ENCODE measurements around the gene CCDC141. TPM values are rescaled to one million over a fixed set of nuclear protein-coding genes. Genes with fewer than 3 reads are reported as not detected.
"Not testable (repeated sequence)": the region's sequence is repeated elsewhere in the genome, so short reads cannot be mapped to it uniquely, and the experiment has no call there.

Gene CCDC141
- 61.6 TPM for total RNA-seq

- Histone ChIP-seq H3K27me3 (ENCODE audit: control insufficient read depth in 3 of 3, insufficient read depth in 3 of 3, low read length in 3 of 3) (no peaks in the 10 kb centered on the region), H3K9ac (ENCODE audit: low read depth in 1 of 3, low read length in 3 of 3) (peak within 1 kb of the TSS; percentile 36 to 70 (median 45)), H3K4me1 (ENCODE audit: control insufficient read depth in 3 of 3, insufficient read depth in 3 of 3, low read length in 3 of 3) (peaks cover 17 to 23% (median 20%) of the 10 kb centered on the region in 3 donors), H3K9me3 (ENCODE audit: control insufficient read depth in 3 of 3, low read length in 3 of 3) (no peaks in the 10 kb centered on the region), H3K27ac (ENCODE audit: low read depth, low read length) (peak within 1 kb of the TSS; percentile 74), H3K4me3 (ENCODE audit: low read length in 3 of 3) (peak within 1 kb of the TSS; percentile 35 to 66 (median 61)), H3K36me3 (ENCODE audit: control insufficient read depth in 3 of 3, insufficient read depth in 3 of 3, low read length in 3 of 3) (no peaks in the 10 kb centered on the region)
These were observed at the start of gene CCDC141 for GRCh38 chr2:179049546-179050311. Gene CCDC141, minus strand, starts transcription at chr2:179050137. Its CDS starts 196 bp downstream, at chr2:179049941.

- Histone ChIP-seq H3K9me3 (ENCODE audit: control insufficient read depth in 3 of 3, low read length in 3 of 3) (no peaks in the 10 kb centered on the region), H3K27ac (ENCODE audit: low read depth, low read length) (no peak overlapping the region), H3K4me1 (ENCODE audit: control insufficient read depth in 3 of 3, insufficient read depth in 3 of 3, low read length in 3 of 3) (no peaks in the 10 kb centered on the region), H3K4me3 (ENCODE audit: low read length in 3 of 3) (no peak overlapping the region), H3K9ac (ENCODE audit: low read depth in 1 of 3, low read length in 3 of 3) (no peak overlapping the region), H3K27me3 (ENCODE audit: control insufficient read depth in 3 of 3, insufficient read depth in 3 of 3, low read length in 3 of 3) (no peaks in the 10 kb centered on the region), H3K36me3 (ENCODE audit: control insufficient read depth in 3 of 3, insufficient read depth in 3 of 3, low read length in 3 of 3) (no peaks in the 10 kb centered on the region)
These were observed 48.2 kb upstream of the CCDC141 start for GRCh38 chr2:179098080-179098689.

- Histone ChIP-seq H3K4me1 (ENCODE audit: control insufficient read depth in 3 of 3, insufficient read depth in 3 of 3, low read length in 3 of 3) (no peaks in the 10 kb centered on the region), H3K27me3 (ENCODE audit: control insufficient read depth in 3 of 3, insufficient read depth in 3 of 3, low read length in 3 of 3) (no peaks in the 10 kb centered on the region), H3K9me3 (ENCODE audit: control insufficient read depth in 3 of 3, low read length in 3 of 3) (no peaks in the 10 kb centered on the region), H3K27ac (ENCODE audit: low read depth, low read length) (no peak overlapping the region), H3K36me3 (ENCODE audit: control insufficient read depth in 3 of 3, insufficient read depth in 3 of 3, low read length in 3 of 3) (no peaks in the 10 kb centered on the region), H3K9ac (ENCODE audit: low read depth in 1 of 3, low read length in 3 of 3) (no peak overlapping the region), H3K4me3 (ENCODE audit: low read length in 3 of 3) (no peak overlapping the region)
These were observed 47.2 kb upstream of the CCDC141 start for GRCh38 chr2:179097131-179097530.

- Histone ChIP-seq H3K9ac (ENCODE audit: low read depth in 1 of 3, low read length in 3 of 3) (no peak overlapping the region), H3K27ac (ENCODE audit: low read depth, low read length) (no peak overlapping the region)
These were observed 46.2 kb upstream of the CCDC141 start for GRCh38 chr2:179096090-179096489.

GRCh38 chr2:179092912-179093311 lies 43.0 kb upstream of the CCDC141 start:
- H3K36me3 ChIP-seq (ENCODE audit: control insufficient read depth in 3 of 3, insufficient read depth in 3 of 3, low read length in 3 of 3); H3K27ac ChIP-seq (ENCODE audit: low read depth, low read length); H3K27me3 ChIP-seq (ENCODE audit: control insufficient read depth in 3 of 3, insufficient read depth in 3 of 3, low read length in 3 of 3); H3K9me3 ChIP-seq (ENCODE audit: control insufficient read depth in 3 of 3, low read length in 3 of 3); H3K9ac ChIP-seq (ENCODE audit: low read depth in 1 of 3, low read length in 3 of 3); H3K4me3 ChIP-seq (ENCODE audit: low read length in 3 of 3); H3K4me1 ChIP-seq (ENCODE audit: control insufficient read depth in 3 of 3, insufficient read depth in 3 of 3, low read length in 3 of 3): not testable (repeated sequence)

More at GRCh38 chr2:179096090-179096489, 46.2 kb upstream of the CCDC141 start:
- no peak overlapping the region for H3K4me3 ChIP-seq (ENCODE audit: low read length in 3 of 3)
- H3K27me3 ChIP-seq (ENCODE audit: control insufficient read depth in 3 of 3, insufficient read depth in 3 of 3, low read length in 3 of 3), result no peaks in the 10 kb centered on the region
- no peaks in the 10 kb centered on the region for H3K9me3 ChIP-seq (ENCODE audit: control insufficient read depth in 3 of 3, low read length in 3 of 3)
- no peaks in the 10 kb centered on the region for H3K36me3 ChIP-seq (ENCODE audit: control insufficient read depth in 3 of 3, insufficient read depth in 3 of 3, low read length in 3 of 3)
- no peaks in the 10 kb centered on the region for H3K4me1 ChIP-seq (ENCODE audit: control insufficient read depth in 3 of 3, insufficient read depth in 3 of 3, low read length in 3 of 3)

- Histone ChIP-seq H3K4me3 (ENCODE audit: low read length in 3 of 3) (no peak overlapping the region), H3K4me1 (ENCODE audit: control insufficient read depth in 3 of 3, insufficient read depth in 3 of 3, low read length in 3 of 3) (no peaks in the 10 kb centered on the region), H3K9ac (ENCODE audit: low read depth in 1 of 3, low read length in 3 of 3) (no peak overlapping the region), H3K9me3 (ENCODE audit: control insufficient read depth in 3 of 3, low read length in 3 of 3) (no peaks in the 10 kb centered on the region), H3K27me3 (ENCODE audit: control insufficient read depth in 3 of 3, insufficient read depth in 3 of 3, low read length in 3 of 3) (no peaks in the 10 kb centered on the region), H3K27ac (ENCODE audit: low read depth, low read length) (no peak overlapping the region), H3K36me3 (ENCODE audit: control insufficient read depth in 3 of 3, insufficient read depth in 3 of 3, low read length in 3 of 3) (no peaks in the 10 kb centered on the region)
These were observed 32.8 kb upstream of the CCDC141 start for GRCh38 chr2:179082697-179083096.

- Histone ChIP-seq H3K27me3 (ENCODE audit: control insufficient read depth in 3 of 3, insufficient read depth in 3 of 3, low read length in 3 of 3) (no peaks in the 10 kb centered on the region), H3K27ac (ENCODE audit: low read depth, low read length) (no peak overlapping the region), H3K9ac (ENCODE audit: low read depth in 1 of 3, low read length in 3 of 3) (no peak overlapping the region), H3K4me1 (ENCODE audit: control insufficient read depth in 3 of 3, insufficient read depth in 3 of 3, low read length in 3 of 3) (no peaks in the 10 kb centered on the region), H3K36me3 (ENCODE audit: control insufficient read depth in 3 of 3, insufficient read depth in 3 of 3, low read length in 3 of 3) (no peaks in the 10 kb centered on the region), H3K9me3 (ENCODE audit: control insufficient read depth in 3 of 3, low read length in 3 of 3) (no peaks in the 10 kb centered on the region), H3K4me3 (ENCODE audit: low read length in 3 of 3) (no peak overlapping the region)
These were observed 32.0 kb upstream of the CCDC141 start for GRCh38 chr2:179081954-179082353.

GRCh38 chr2:179072527-179072926 lies 22.6 kb upstream of the CCDC141 start:
- H3K36me3 ChIP-seq (ENCODE audit: control insufficient read depth in 3 of 3, insufficient read depth in 3 of 3, low read length in 3 of 3), result no peaks in the 10 kb centered on the region
- H3K9me3 ChIP-seq (ENCODE audit: control insufficient read depth in 3 of 3, low read length in 3 of 3), result no peaks in the 10 kb centered on the region
- H3K27me3 ChIP-seq (ENCODE audit: control insufficient read depth in 3 of 3, insufficient read depth in 3 of 3, low read length in 3 of 3), result no peaks in the 10 kb centered on the region
- no peak overlapping the region for H3K27ac ChIP-seq (ENCODE audit: low read depth, low read length)
- H3K9ac ChIP-seq (ENCODE audit: low read depth in 1 of 3, low read length in 3 of 3), result no peak overlapping the region
- no peak overlapping the region for H3K4me3 ChIP-seq (ENCODE audit: low read length in 3 of 3)
- no peaks in the 10 kb centered on the region for H3K4me1 ChIP-seq (ENCODE audit: control insufficient read depth in 3 of 3, insufficient read depth in 3 of 3, low read length in 3 of 3)

GRCh38 chr2:179071810-179072355 lies 21.9 kb upstream of the CCDC141 start:
- no peaks in the 10 kb centered on the region for H3K4me1 ChIP-seq (ENCODE audit: control insufficient read depth in 3 of 3, insufficient read depth in 3 of 3, low read length in 3 of 3)
- no peak overlapping the region for H3K9ac ChIP-seq (ENCODE audit: low read depth in 1 of 3, low read length in 3 of 3)
- H3K9me3 ChIP-seq (ENCODE audit: control insufficient read depth in 3 of 3, low read length in 3 of 3), result no peaks in the 10 kb centered on the region
- no peak overlapping the region for H3K27ac ChIP-seq (ENCODE audit: low read depth, low read length)
- no peaks in the 10 kb centered on the region for H3K27me3 ChIP-seq (ENCODE audit: control insufficient read depth in 3 of 3, insufficient read depth in 3 of 3, low read length in 3 of 3)
- H3K36me3 ChIP-seq (ENCODE audit: control insufficient read depth in 3 of 3, insufficient read depth in 3 of 3, low read length in 3 of 3), result no peaks in the 10 kb centered on the region
- H3K4me3 ChIP-seq (ENCODE audit: low read length in 3 of 3), result no peak overlapping the region

- Histone ChIP-seq H3K27me3 (ENCODE audit: control insufficient read depth in 3 of 3, insufficient read depth in 3 of 3, low read length in 3 of 3) (no peaks in the 10 kb centered on the region), H3K4me3 (ENCODE audit: low read length in 3 of 3) (no peak overlapping the region), H3K27ac (ENCODE audit: low read depth, low read length) (no peak overlapping the region), H3K9me3 (ENCODE audit: control insufficient read depth in 3 of 3, low read length in 3 of 3) (no peaks in the 10 kb centered on the region), H3K36me3 (ENCODE audit: control insufficient read depth in 3 of 3, insufficient read depth in 3 of 3, low read length in 3 of 3) (no peaks in the 10 kb centered on the region), H3K4me1 (ENCODE audit: control insufficient read depth in 3 of 3, insufficient read depth in 3 of 3, low read length in 3 of 3) (no peaks in the 10 kb centered on the region), H3K9ac (ENCODE audit: low read depth in 1 of 3, low read length in 3 of 3) (no peak overlapping the region)
These were observed 21.0 kb upstream of the CCDC141 start for GRCh38 chr2:179070895-179071294.

All from skeletal muscle tissue (tissue), 4 donors.